NCI-H1417 treated with DMSO at 0.1 percent for 48 hours (cell line): Measurements from ENCODE around the gene MAP4K4.

Experiments used
- DNase-seq: peaks from one replicate; lab custom pipeline; 2025; lab: John Stamatoyannopoulos, UW

Gene MAP4K4

GRCh38 chr2:101692766-101693165 is 4.7 kb upstream of the MAP4K4 start:
- no peak for DNase-seq

- DNase-seq, result no peak
Observed at GRCh38 chr2:101693991-101694588, 3.4 kb upstream of the MAP4K4 start.

- DNase-seq, result no peak
Observed at GRCh38 chr2:101696272-101697123, 1.0 kb upstream of the MAP4K4 start.

- DNase-seq, result no peak
Observed at GRCh38 chr2:101698014-101698843, 722 bp downstream of the MAP4K4 start.

GRCh38 chr2:101698844-101699754 is 1.6 kb downstream of the MAP4K4 start:
- no peak for DNase-seq

GRCh38 chr2:101699755-101700461 is 2.4 kb downstream of the MAP4K4 start:
- no peak for DNase-seq

GRCh38 chr2:101704046-101704466 is 6.5 kb downstream of the MAP4K4 start:
- no peak for DNase-seq

- DNase-seq, result no peak
Observed at GRCh38 chr2:101704816-101705578, 7.5 kb downstream of the MAP4K4 start.

- DNase-seq, result no peak
Observed at GRCh38 chr2:101706121-101706818, 8.8 kb downstream of the MAP4K4 start.

- no peak for DNase-seq
Observed at GRCh38 chr2:101706819-101707177, 9.3 kb downstream of the MAP4K4 start.

- DNase-seq, result no peak
Observed at GRCh38 chr2:101710036-101710435, 12.5 kb downstream of the MAP4K4 start.

- DNase-seq, result no peak
Observed at GRCh38 chr2:101710471-101711318, 13.2 kb downstream of the MAP4K4 start.

- DNase-seq, result no peak
Observed at GRCh38 chr2:101714118-101714517, 16.6 kb downstream of the MAP4K4 start.

GRCh38 chr2:101717071-101717845 is 19.8 kb downstream of the MAP4K4 start:
- DNase-seq, result no peak

GRCh38 chr2:101718479-101718878 is 21.0 kb downstream of the MAP4K4 start:
- no peak for DNase-seq

GRCh38 chr2:101718993-101719571 is 21.6 kb downstream of the MAP4K4 start:
- no peak for DNase-seq

GRCh38 chr2:101720732-101721131 is 23.2 kb downstream of the MAP4K4 start:
- DNase-seq, result no peak
